Measurements from ENCODE around the gene AUTS2.

AUTS2 gene

DNA sequence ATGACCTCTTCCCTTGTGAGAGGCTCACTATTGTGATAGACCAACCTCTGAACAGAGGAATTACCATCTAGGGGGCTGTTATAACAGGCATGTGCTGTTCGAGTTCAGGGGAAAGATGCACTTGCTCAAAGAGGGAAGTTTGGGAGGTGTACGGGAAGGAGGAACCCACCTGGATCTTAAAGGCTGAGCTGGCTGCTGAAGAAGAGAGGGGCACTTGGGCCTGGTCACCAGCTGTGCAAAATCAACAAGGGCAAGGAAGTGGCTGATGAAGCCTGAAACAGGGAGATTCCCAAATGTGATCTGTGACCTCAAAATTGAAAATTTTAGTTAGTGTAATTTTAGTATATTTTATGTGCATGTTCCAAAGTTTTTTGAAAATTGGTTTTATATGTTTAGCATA, 407.2 kb downstream of the AUTS2 start:
- Histone ChIP-seq H3K36me3 (ENCODE audit: control insufficient read depth in 2 of 2, insufficient read depth in 1 of 2, low read length in 2 of 2) (no peaks in the 10 kb centered on the region), H3K27ac (ENCODE audit: extremely low read depth, low read depth, low read length) (no peak overlapping the region), H3K4me1 (ENCODE audit: control insufficient read depth, insufficient read depth, low read length) (peaks cover 4% of the 10 kb centered on the region; the same call in 1 of the 2 replicates), H3K4me3 (ENCODE audit: low read depth, low read length) (no peak overlapping the region), H3K9me3 (ENCODE audit: control insufficient read depth, insufficient read depth, low read depth, low read length) (no peaks in the 10 kb centered on the region)
- ChIA-PET CTCF (no interaction called here), POLR2A (no interaction called here)
- TF ChIP-seq ZNF114 (tag by site-specific recombination; IDR thresholded peaks at IDR 0.05) (no peak), ZSCAN23 (tag by site-specific recombination; IDR thresholded peaks at IDR 0.05) (no peak), SP2 (tag by site-specific recombination; IDR thresholded peaks at IDR 0.05) (no peak), ZNF660 (tag by site-specific recombination; IDR thresholded peaks at IDR 0.05) (no peak), ZEB2 (tag by site-specific recombination; IDR thresholded peaks at IDR 0.05) (no peak), ZNF600 (tag by site-specific recombination; IDR thresholded peaks at IDR 0.05) (no peak), ZFP69B (tag by site-specific recombination; IDR thresholded peaks at IDR 0.05) (no peak), ZNF624 (tag by site-specific recombination; IDR thresholded peaks at IDR 0.05) (no peak), ZBTB17 (tag by site-specific recombination; IDR thresholded peaks at IDR 0.05) (no peak), KLF10 (tag by site-specific recombination; IDR thresholded peaks at IDR 0.05) (no peak), ZNF530 (tag by site-specific recombination; IDR thresholded peaks at IDR 0.05; ENCODE audit: low read depth) (no peak), ZNF548 (tag by site-specific recombination; IDR thresholded peaks at IDR 0.05) (no peak), YY1 (tag by site-specific recombination; IDR thresholded peaks at IDR 0.05) (no peak), ZNF335 (tag by site-specific recombination; conservative IDR thresholded peaks at IDR 0.05) (no peak), ZNF830 (tag by site-specific recombination; IDR thresholded peaks at IDR 0.05; ENCODE audit: low read depth) (no peak), ZNF146 (tag by site-specific recombination; IDR thresholded peaks at IDR 0.05) (no peak)
- TF ChIP-seq, protein P1, sequence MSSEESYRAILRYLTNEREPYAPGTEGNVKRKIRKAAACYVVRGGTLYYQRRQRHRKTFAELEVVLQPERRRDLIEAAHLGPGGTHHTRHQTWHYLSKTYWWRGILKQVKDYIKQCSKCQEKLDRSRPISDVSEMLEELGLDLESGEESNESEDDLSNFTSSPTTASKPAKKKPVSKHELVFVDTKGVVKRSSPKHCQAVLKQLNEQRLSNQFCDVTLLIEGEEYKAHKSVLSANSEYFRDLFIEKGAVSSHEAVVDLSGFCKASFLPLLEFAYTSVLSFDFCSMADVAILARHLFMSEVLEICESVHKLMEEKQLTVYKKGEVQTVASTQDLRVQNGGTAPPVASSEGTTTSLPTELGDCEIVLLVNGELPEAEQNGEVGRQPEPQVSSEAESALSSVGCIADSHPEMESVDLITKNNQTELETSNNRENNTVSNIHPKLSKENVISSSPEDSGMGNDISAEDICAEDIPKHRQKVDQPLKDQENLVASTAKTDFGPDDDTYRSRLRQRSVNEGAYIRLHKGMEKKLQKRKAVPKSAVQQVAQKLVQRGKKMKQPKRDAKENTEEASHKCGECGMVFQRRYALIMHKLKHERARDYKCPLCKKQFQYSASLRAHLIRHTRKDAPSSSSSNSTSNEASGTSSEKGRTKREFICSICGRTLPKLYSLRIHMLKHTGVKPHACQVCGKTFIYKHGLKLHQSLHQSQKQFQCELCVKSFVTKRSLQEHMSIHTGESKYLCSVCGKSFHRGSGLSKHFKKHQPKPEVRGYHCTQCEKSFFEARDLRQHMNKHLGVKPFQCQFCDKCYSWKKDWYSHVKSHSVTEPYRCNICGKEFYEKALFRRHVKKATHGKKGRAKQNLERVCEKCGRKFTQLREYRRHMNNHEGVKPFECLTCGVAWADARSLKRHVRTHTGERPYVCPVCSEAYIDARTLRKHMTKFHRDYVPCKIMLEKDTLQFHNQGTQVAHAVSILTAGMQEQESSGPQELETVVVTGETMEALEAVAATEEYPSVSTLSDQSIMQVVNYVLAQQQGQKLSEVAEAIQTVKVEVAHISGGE (tag by site-specific recombination; conservative IDR thresholded peaks at IDR 0.05; ENCODE audit: low read depth) = no peak
- TF ChIP-seq, protein P2, sequence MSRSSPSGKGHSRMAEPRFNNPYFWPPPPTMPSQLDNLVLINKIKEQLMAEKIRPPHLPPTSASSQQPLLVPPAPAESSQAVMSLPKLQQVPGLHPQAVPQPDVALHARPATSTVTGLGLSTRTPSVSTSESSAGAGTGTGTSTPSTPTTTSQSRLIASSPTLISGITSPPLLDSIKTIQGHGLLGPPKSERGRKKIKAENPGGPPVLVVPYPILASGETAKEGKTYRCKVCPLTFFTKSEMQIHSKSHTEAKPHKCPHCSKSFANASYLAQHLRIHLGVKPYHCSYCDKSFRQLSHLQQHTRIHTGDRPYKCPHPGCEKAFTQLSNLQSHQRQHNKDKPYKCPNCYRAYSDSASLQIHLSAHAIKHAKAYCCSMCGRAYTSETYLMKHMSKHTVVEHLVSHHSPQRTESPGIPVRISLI (tag by site-specific recombination; IDR thresholded peaks at IDR 0.05) = no peak
- TF ChIP-seq, protein P3, sequence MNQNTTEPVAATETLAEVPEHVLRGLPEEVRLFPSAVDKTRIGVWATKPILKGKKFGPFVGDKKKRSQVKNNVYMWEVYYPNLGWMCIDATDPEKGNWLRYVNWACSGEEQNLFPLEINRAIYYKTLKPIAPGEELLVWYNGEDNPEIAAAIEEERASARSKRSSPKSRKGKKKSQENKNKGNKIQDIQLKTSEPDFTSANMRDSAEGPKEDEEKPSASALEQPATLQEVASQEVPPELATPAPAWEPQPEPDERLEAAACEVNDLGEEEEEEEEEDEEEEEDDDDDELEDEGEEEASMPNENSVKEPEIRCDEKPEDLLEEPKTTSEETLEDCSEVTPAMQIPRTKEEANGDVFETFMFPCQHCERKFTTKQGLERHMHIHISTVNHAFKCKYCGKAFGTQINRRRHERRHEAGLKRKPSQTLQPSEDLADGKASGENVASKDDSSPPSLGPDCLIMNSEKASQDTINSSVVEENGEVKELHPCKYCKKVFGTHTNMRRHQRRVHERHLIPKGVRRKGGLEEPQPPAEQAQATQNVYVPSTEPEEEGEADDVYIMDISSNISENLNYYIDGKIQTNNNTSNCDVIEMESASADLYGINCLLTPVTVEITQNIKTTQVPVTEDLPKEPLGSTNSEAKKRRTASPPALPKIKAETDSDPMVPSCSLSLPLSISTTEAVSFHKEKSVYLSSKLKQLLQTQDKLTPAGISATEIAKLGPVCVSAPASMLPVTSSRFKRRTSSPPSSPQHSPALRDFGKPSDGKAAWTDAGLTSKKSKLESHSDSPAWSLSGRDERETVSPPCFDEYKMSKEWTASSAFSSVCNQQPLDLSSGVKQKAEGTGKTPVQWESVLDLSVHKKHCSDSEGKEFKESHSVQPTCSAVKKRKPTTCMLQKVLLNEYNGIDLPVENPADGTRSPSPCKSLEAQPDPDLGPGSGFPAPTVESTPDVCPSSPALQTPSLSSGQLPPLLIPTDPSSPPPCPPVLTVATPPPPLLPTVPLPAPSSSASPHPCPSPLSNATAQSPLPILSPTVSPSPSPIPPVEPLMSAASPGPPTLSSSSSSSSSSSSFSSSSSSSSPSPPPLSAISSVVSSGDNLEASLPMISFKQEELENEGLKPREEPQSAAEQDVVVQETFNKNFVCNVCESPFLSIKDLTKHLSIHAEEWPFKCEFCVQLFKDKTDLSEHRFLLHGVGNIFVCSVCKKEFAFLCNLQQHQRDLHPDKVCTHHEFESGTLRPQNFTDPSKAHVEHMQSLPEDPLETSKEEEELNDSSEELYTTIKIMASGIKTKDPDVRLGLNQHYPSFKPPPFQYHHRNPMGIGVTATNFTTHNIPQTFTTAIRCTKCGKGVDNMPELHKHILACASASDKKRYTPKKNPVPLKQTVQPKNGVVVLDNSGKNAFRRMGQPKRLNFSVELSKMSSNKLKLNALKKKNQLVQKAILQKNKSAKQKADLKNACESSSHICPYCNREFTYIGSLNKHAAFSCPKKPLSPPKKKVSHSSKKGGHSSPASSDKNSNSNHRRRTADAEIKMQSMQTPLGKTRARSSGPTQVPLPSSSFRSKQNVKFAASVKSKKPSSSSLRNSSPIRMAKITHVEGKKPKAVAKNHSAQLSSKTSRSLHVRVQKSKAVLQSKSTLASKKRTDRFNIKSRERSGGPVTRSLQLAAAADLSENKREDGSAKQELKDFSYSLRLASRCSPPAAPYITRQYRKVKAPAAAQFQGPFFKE (tag by site-specific recombination; IDR thresholded peaks at IDR 0.05; ENCODE audit: borderline replicate concordance) = no peak
- TF ChIP-seq, protein P4, sequence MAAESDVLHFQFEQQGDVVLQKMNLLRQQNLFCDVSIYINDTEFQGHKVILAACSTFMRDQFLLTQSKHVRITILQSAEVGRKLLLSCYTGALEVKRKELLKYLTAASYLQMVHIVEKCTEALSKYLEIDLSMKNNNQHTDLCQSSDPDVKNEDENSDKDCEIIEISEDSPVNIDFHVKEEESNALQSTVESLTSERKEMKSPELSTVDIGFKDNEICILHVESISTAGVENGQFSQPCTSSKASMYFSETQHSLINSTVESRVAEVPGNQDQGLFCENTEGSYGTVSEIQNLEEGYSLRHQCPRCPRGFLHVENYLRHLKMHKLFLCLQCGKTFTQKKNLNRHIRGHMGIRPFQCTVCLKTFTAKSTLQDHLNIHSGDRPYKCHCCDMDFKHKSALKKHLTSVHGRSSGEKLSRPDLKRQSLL (tag by site-specific recombination; IDR thresholded peaks at IDR 0.05) = no peak
